ENCODE results near the gene RNASE8.
A peak's percentile ranks its signal among the peaks of the same experiment; 100 is the strongest.
"Not testable (repeated sequence)": the region's sequence is repeated elsewhere in the genome, so short reads cannot be mapped to it uniquely, and the experiment has no call there.

The RNASE8 gene

GRCh38 chr14:21057803-21058675 is at the start of gene RNASE8:
Gene RNASE8, plus strand, starts transcription at chr14:21057822. Its CDS starts 71 bp downstream, at chr14:21057893.
- no peak for DNase-seq (ENCODE audit: low read depth in 2 of 3, low spot score in 1 of 3)

- DNase-seq (ENCODE audit: low read depth in 2 of 3, low spot score in 1 of 3): not testable (repeated sequence)
Observed at GRCh38 chr14:21009721-21010120, 47.9 kb upstream of the RNASE8 start.

GRCh38 chr14:21011136-21011535 is 46.5 kb upstream of the RNASE8 start:
- no peak for DNase-seq (ENCODE audit: low read depth in 2 of 3, low spot score in 1 of 3)

- DNase-seq (ENCODE audit: low read depth in 2 of 3, low spot score in 1 of 3): peak; percentile 58 to 84 (median 71)
Observed at GRCh38 chr14:21014761-21015190, 42.8 kb upstream of the RNASE8 start.

- no peak for DNase-seq (ENCODE audit: low read depth in 2 of 3, low spot score in 1 of 3)
Observed at GRCh38 chr14:21015312-21015711, 42.3 kb upstream of the RNASE8 start.

- no peak for DNase-seq (ENCODE audit: low read depth in 2 of 3, low spot score in 1 of 3)
Observed at GRCh38 chr14:21016413-21017190, 41.0 kb upstream of the RNASE8 start.

GRCh38 chr14:21017528-21018245 is 39.9 kb upstream of the RNASE8 start:
- no peak for DNase-seq (ENCODE audit: low read depth in 2 of 3, low spot score in 1 of 3)

GRCh38 chr14:21018286-21018685 is 39.3 kb upstream of the RNASE8 start:
- DNase-seq (ENCODE audit: low read depth in 2 of 3, low spot score in 1 of 3): no peak

GRCh38 chr14:21018781-21019180 is 38.8 kb upstream of the RNASE8 start:
- no peak for DNase-seq (ENCODE audit: low read depth in 2 of 3, low spot score in 1 of 3)

GRCh38 chr14:21019366-21019765 is 38.3 kb upstream of the RNASE8 start:
- DNase-seq (ENCODE audit: low read depth in 2 of 3, low spot score in 1 of 3): no peak

- no peak for DNase-seq (ENCODE audit: low read depth in 2 of 3, low spot score in 1 of 3)
Observed at GRCh38 chr14:21020977-21021545, 36.6 kb upstream of the RNASE8 start.

- DNase-seq (ENCODE audit: low read depth in 2 of 3, low spot score in 1 of 3): no peak
Observed at GRCh38 chr14:21022686-21023085, 34.9 kb upstream of the RNASE8 start.

- DNase-seq (ENCODE audit: low read depth in 2 of 3, low spot score in 1 of 3): no peak
Observed at GRCh38 chr14:21023174-21023573, 34.4 kb upstream of the RNASE8 start.

- DNase-seq (ENCODE audit: low read depth in 2 of 3, low spot score in 1 of 3): no peak
Observed at GRCh38 chr14:21023817-21024584, 33.6 kb upstream of the RNASE8 start.

GRCh38 chr14:21024585-21025370 is 32.8 kb upstream of the RNASE8 start, which contains the start of gene NDRG2:
Gene NDRG2, minus strand, starts transcription at chr14:21025061. Its CDS starts 1,746 bp downstream, at chr14:21023315.
- DNase-seq (ENCODE audit: low read depth in 2 of 3, low spot score in 1 of 3): peak; percentile 16 to 58 (median 35)

- no peak for DNase-seq (ENCODE audit: low read depth in 2 of 3, low spot score in 1 of 3)
Observed at GRCh38 chr14:21025371-21026273, 32.0 kb upstream of the RNASE8 start.

GRCh38 chr14:21026274-21026987 is 31.2 kb upstream of the RNASE8 start:
- DNase-seq (ENCODE audit: low read depth in 2 of 3, low spot score in 1 of 3): no peak

GRCh38 chr14:21026988-21027315 is 30.7 kb upstream of the RNASE8 start:
- DNase-seq (ENCODE audit: low read depth in 2 of 3, low spot score in 1 of 3): no peak

Data from stimulated activated CD4-positive, alpha-beta T cell treated with anti-CD3 and anti-CD28 coated beads, Interleukin-12 subunit alpha, Interleukin-12 subunit beta, amount 100 ng/mL, for 48 hours (primary cell).